SIG-M5 (cell line): ENCODE results near the gene SOX15.

Experiments used
- DNase-seq: peaks from one replicate; lab custom pipeline; 2025; lab: John Stamatoyannopoulos, UW

The SOX15 gene

GRCh38 chr17:7557775-7558543 lies 31.9 kb downstream of the SOX15 start:
- DNase-seq, result no peak

- DNase-seq, result no peak
Observed at GRCh38 chr17:7557147-7557764, 32.6 kb downstream of the SOX15 start.

- no peak for DNase-seq
Observed at GRCh38 chr17:7556627-7557026, 33.3 kb downstream of the SOX15 start.

GRCh38 chr17:7555320-7555948 lies 34.5 kb downstream of the SOX15 start:
- DNase-seq, result no peak

GRCh38 chr17:7553356-7553755 lies 36.5 kb downstream of the SOX15 start:
- no peak for DNase-seq

- no peak for DNase-seq
Observed at GRCh38 chr17:7552621-7553051, 37.3 kb downstream of the SOX15 start.

GRCh38 chr17:7551396-7551795 lies 38.5 kb downstream of the SOX15 start:
- DNase-seq, result no peak

- no peak for DNase-seq
Observed at GRCh38 chr17:7550344-7550743, 39.5 kb downstream of the SOX15 start.

- no peak for DNase-seq
Observed at GRCh38 chr17:7549401-7550055, 40.4 kb downstream of the SOX15 start.

- DNase-seq, result no peak
Observed at GRCh38 chr17:7548585-7549400, 41.1 kb downstream of the SOX15 start, which contains the start of gene TNFSF12. Gene TNFSF12, plus strand, starts transcription at chr17:7549058. Its CDS starts 96 bp downstream, at chr17:7549154.

GRCh38 chr17:7544911-7545310 lies 45.0 kb downstream of the SOX15 start:
- DNase-seq, result no peak

- DNase-seq, result no peak
Observed at GRCh38 chr17:7541074-7541621, 48.7 kb downstream of the SOX15 start.

GRCh38 chr17:7538891-7539545 lies 50.9 kb downstream of the SOX15 start:
- DNase-seq, result no peak
